T-cell (primary cell): ENCODE data around the gene PSEN2. TPM values are rescaled to one million over a fixed set of nuclear protein-coding genes. Genes with fewer than 3 reads are reported as not detected.
A peak's percentile ranks its signal among the peaks of the same experiment; 100 is the strongest.

ENCODE experiments used
- ATAC-seq, 4 experiments: fragments of 200-7000 bp in 3 of 4; fragments of 150-1000 bp in 1 of 4; cut with Tn5 transposase; replicated peaks in 1 of 4; 1 replicate in 3 of 4; 2 replicates in 1 of 4; pipeline ENCODE4 v1.10.0; 2021; ENCODE audit warnings: moderate library complexity in 3 of 4, mild to moderate bottlenecking in 2 of 4, moderate number of reproducible peaks in 1 of 4
- CTCF ChIA-PET, 2 donors: fragments of 300-600 bp; sonication (Branson Sonifier 250); formaldehyde crosslinking; loops; one replicate each; lab custom pipeline; 2022; ENCODE audit warnings: antibody characterized with exemption in 2 of 2; lab: Charles Lee
- POLR2A ChIA-PET, 2 donors: fragments of 300-600 bp; sonication (Branson Sonifier 250); formaldehyde crosslinking; loops; one replicate each; lab custom pipeline; 2022; ENCODE audit warnings: antibody characterized with exemption in 2 of 2; lab: Charles Lee
- DNase-seq, 35 experiments: peaks; one replicate each; pipeline versions ENCODE4 v3.0.0 to v3.0.0-alpha.2; 2013 to 2023
- H3K27ac ChIP-seq: one replicate; pipeline ENCODE4 v1.5.1; 2013; ENCODE audit warnings: low read length
- H3K27me3 ChIP-seq, 2 experiments: replicated peaks in 1 of 2; 1 replicate in 1 of 2; 2 replicates in 1 of 2; pipeline versions ENCODE4 v1.6.1 to v1.7.0; 2013; ENCODE audit warnings: low read length in 1 of 2, mixed read lengths in 1 of 2; ENCODE audit not compliant: control insufficient read depth in 2 of 2, insufficient read depth in 2 of 2; ENCODE audit errors: extremely low read depth in 1 of 2
- H3K36me3 ChIP-seq, 2 donors: 1 replicate in 1 of 2; 2 replicates in 1 of 2; pipeline versions ENCODE4 v1.6.1 to v1.7.0; 2013; ENCODE audit warnings: low read length in 1 of 2; ENCODE audit not compliant: control insufficient read depth in 2 of 2, insufficient read depth in 1 of 2; ENCODE audit errors: extremely low read depth in 1 of 2
- H3K4me1 ChIP-seq, 2 experiments: 1 replicate in 1 of 2; 2 replicates in 1 of 2; pipeline versions ENCODE4 v1.6.1 to v1.7.0; 2013; ENCODE audit warnings: low read length in 2 of 2, mixed read lengths in 1 of 2; ENCODE audit not compliant: insufficient read depth in 2 of 2, control insufficient read depth in 1 of 2; ENCODE audit errors: extremely low read depth in 1 of 2
- H3K4me3 ChIP-seq, 2 donors: 1 replicate in 1 of 2; 2 replicates in 1 of 2; pipeline versions ENCODE4 v1.5.1 to v1.7.0; 2013; ENCODE audit warnings: mild to moderate bottlenecking in 2 of 2, low read length in 1 of 2, moderate library complexity in 1 of 2; ENCODE audit not compliant: control insufficient read depth in 1 of 2; ENCODE audit errors: extremely low read depth in 1 of 2
- H3K9me3 ChIP-seq: 2 replicates; pipeline ENCODE4 v1.7.0; 2013
- H3K27ac Mint-ChIP-seq, 2 donors: one replicate each; pipeline ENCODE4 v1.8.0; 2020 to 2021; ENCODE audit warnings: mild to moderate bottlenecking in 2 of 2, mixed read lengths in 2 of 2
- H3K27me3 Mint-ChIP-seq, 2 donors: one replicate each; pipeline ENCODE4 v1.8.0; 2021 to 2022; ENCODE audit warnings: mixed read lengths in 2 of 2
- H3K36me3 Mint-ChIP-seq: one replicate; pipeline ENCODE4 v1.8.0; 2021; ENCODE audit warnings: mixed read lengths
- H3K4me1 Mint-ChIP-seq, 3 donors: one replicate each; pipeline ENCODE4 v1.8.0; 2020 to 2022; ENCODE audit warnings: mixed read lengths in 3 of 3, mild to moderate bottlenecking in 1 of 3
- H3K4me3 Mint-ChIP-seq, 3 donors: one replicate each; pipeline ENCODE4 v1.8.0; 2020 to 2022; ENCODE audit warnings: mild to moderate bottlenecking in 3 of 3, mixed read lengths in 3 of 3, moderate library complexity in 3 of 3
- H3K9me3 Mint-ChIP-seq, 3 donors: one replicate each; pipeline ENCODE4 v1.8.0; 2020 to 2022; ENCODE audit warnings: mixed read lengths in 3 of 3
- WGBS: methylation state at CpG from one replicate; pipeline ENCODE4 v1.1.5; 2013; ENCODE audit warnings: missing lambda C conversion rate; ENCODE audit not compliant: insufficient coverage; 5-methylcytosine and 5-hydroxymethylcytosine counted together
- total RNA-seq, 35 experiments: library from RNA in 6 of 35; stranded (reverse) in 6 of 35; fragments of 120-200 nt in 1 of 35; gene quantifications; one replicate each; pipeline versions ENCODE4 v1.2.1 to v1.2.4 and lab custom pipeline; 2013 to 2026

PSEN2 gene
- total RNA-seq, 5 donors from 2014 or later (not counting 1 experiment from before 2014, with no cell fraction given) = 1.9 to 5.6 (median 4.0) TPM

GRCh38 chr1:226939438-226940028, 69.1 kb downstream of the PSEN2 start:
- peak; percentile 34 to 43 (median 40) for ATAC-seq
- Mint-ChIP-seq H3K4me1 (peaks cover 48 to 53% (median 51%) of the 10 kb centered on the region in 3 donors), H3K36me3 (peaks cover 20% of the 10 kb centered on the region), H3K9me3 (peaks cover 11 to 12% (median 11%) of the 10 kb centered on the region in 3 donors), H3K27me3 (no peaks in the 10 kb centered on the region), H3K4me3 (peak overlapping the region; percentile 86 to 91 (median 89)), H3K27ac (peak overlapping the region; percentile 96 to 98)
- DNase-seq = peak in 28 of 35 experiments; percentile 49 to 78 (median 64)
- ChIA-PET POLR2A (interaction anchor here (0.6 to 1.0 kb wide), 4 partner anchors 57 to 200 kb away, joined by 3 to 6 read pairs (median 4); partner anchors contain the start of gene ITPKB (in 1 of the 2)), CTCF (interaction anchor here (0.7 to 1.2 kb wide), 4 partner anchors 27 to 532 kb away, joined by 3 to 9 read pairs (median 4); partner anchors contain the start of gene PARP1 (in 1 of the 2))
- peaks cover 7 to 40% of the 10 kb centered on the region in 2 experiments for H3K4me1 ChIP-seq
- H3K27ac ChIP-seq = peak overlapping the region; percentile 97
- peak overlapping the region; percentile 61 to 89 for H3K4me3 ChIP-seq
- H3K27me3 ChIP-seq = no peaks in the 10 kb centered on the region
- H3K36me3 ChIP-seq = no peaks in the 10 kb centered on the region
- peaks cover 2% of the 10 kb centered on the region for H3K9me3 ChIP-seq
- under 1% methylated on average over 51 of the region's 51 CpGs for WGBS

GRCh38 chr1:226940029-226940805, 69.8 kb downstream of the PSEN2 start, which contains the start of gene COQ8A:
TSS of gene COQ8A (plus strand) at chr1:226940294. CDS start at chr1:226961386, 21,092 bp downstream.
- peaks cover 53 to 60% (median 58%) of the 10 kb centered on the region in 3 donors for H3K4me1 Mint-ChIP-seq
- peaks cover 16% of the 10 kb centered on the region for H3K36me3 Mint-ChIP-seq
- H3K27me3 Mint-ChIP-seq = no peaks in the 10 kb centered on the region
- ChIA-PET POLR2A (interaction anchor here in 1 of 2 donors (0.8 kb wide), 1 partner anchor 22 kb away, joined by 3 read pairs; no protein-coding TSS in a partner anchor), CTCF (interaction anchor here in 1 of 2 donors (0.9 to 1.0 kb wide), 2 partner anchors 201 to 532 kb away, joined by 4 read pairs; partner anchors contain the start of gene PARP1)
- peak within 1 kb of the TSS; percentile 97 for H3K27ac ChIP-seq
- H3K4me3 ChIP-seq = peak within 1 kb of the TSS; percentile 71 to 89
- peak within 1 kb of the TSS; percentile 86 to 91 (median 89) for H3K4me3 Mint-ChIP-seq
- H3K27me3 ChIP-seq = no peaks in the 10 kb centered on the region
- under 1% methylated on average over 67 of the region's 73 CpGs for WGBS
- ATAC-seq (peak; percentile 92 to 93 (median 92)), DNase-seq (peak; percentile 97 to 100 (median 99))
- H3K9me3 ChIP-seq = no peaks in the 10 kb centered on the region
- peak within 1 kb of the TSS; percentile 96 to 98 for H3K27ac Mint-ChIP-seq
- H3K9me3 Mint-ChIP-seq = peaks cover 4 to 5% (median 4%) of the 10 kb centered on the region in 3 donors
- no peaks in the 10 kb centered on the region for H3K36me3 ChIP-seq
- H3K4me1 ChIP-seq = peaks cover 7 to 40% of the 10 kb centered on the region in 2 experiments

- Histone ChIP-seq H3K4me3 (peak overlapping the region; percentile 71 to 79), H3K9me3 (no peaks in the 10 kb centered on the region), H3K27ac (no peak overlapping the region), H3K36me3 (no peaks in the 10 kb centered on the region), H3K27me3 (no peaks in the 10 kb centered on the region), H3K4me1 (peaks cover 7 to 40% of the 10 kb centered on the region in 2 experiments)
- no peaks in the 10 kb centered on the region for H3K27me3 Mint-ChIP-seq
- CTCF ChIA-PET = no interaction called here
- H3K4me3 Mint-ChIP-seq = peak overlapping the region; percentile 86 to 91 (median 89)
- H3K9me3 Mint-ChIP-seq = no peaks in the 10 kb centered on the region
- peak overlapping the region; percentile 82 to 85 for H3K27ac Mint-ChIP-seq
- peaks cover 55 to 65% (median 63%) of the 10 kb centered on the region in 3 donors for H3K4me1 Mint-ChIP-seq
- POLR2A ChIA-PET = interaction anchor here in 1 of 2 donors (0.8 kb wide), 1 partner anchor 22 kb away, joined by 3 read pairs; no protein-coding TSS in a partner anchor
- no peak for ATAC-seq
- H3K36me3 Mint-ChIP-seq = peaks cover 12% of the 10 kb centered on the region
- DNase-seq = no peak
- no CpG with 5 or more reads among the region's 6 CpGs for WGBS
These were observed 70.3 kb downstream of the PSEN2 start for GRCh38 chr1:226940806-226941067.

- ChIA-PET POLR2A (interaction anchor here in 1 of 2 donors (0.6 kb wide), 1 partner anchor 1357 kb away, joined by 3 read pairs; no protein-coding TSS in a partner anchor), CTCF (no interaction called here)
- DNase-seq = no peak
- Mint-ChIP-seq H3K27ac (no peak overlapping the region), H3K9me3 (no peaks in the 10 kb centered on the region), H3K27me3 (no peaks in the 10 kb centered on the region), H3K36me3 (peaks cover 15% of the 10 kb centered on the region), H3K4me1 (peaks cover 70 to 76% (median 75%) of the 10 kb centered on the region in 3 donors), H3K4me3 (peak overlapping the region; percentile 37 to 91 (median 86))
- no CpG with 5 or more reads among the region's 3 CpGs for WGBS
- H3K27me3 ChIP-seq = no peaks in the 10 kb centered on the region
- no peak overlapping the region for H3K27ac ChIP-seq
- ATAC-seq = no peak
- no peaks in the 10 kb centered on the region for H3K9me3 ChIP-seq
- H3K4me3 ChIP-seq = no peak overlapping the region
- no peaks in the 10 kb centered on the region for H3K36me3 ChIP-seq
- H3K4me1 ChIP-seq = peaks cover 7 to 40% of the 10 kb centered on the region in 2 experiments
These were observed 72.0 kb downstream of the PSEN2 start for GRCh38 chr1:226942392-226942791.

GRCh38 chr1:226943156-226943555, 72.7 kb downstream of the PSEN2 start:
- Mint-ChIP-seq H3K4me3 (peak overlapping the region in 1 of 3 donors; percentile 91), H3K4me1 (peaks cover 72 to 79% (median 73%) of the 10 kb centered on the region in 3 donors), H3K27me3 (no peaks in the 10 kb centered on the region), H3K36me3 (peaks cover 16% of the 10 kb centered on the region), H3K9me3 (peaks cover 0 to 2% (median 0%) of the 10 kb centered on the region in 3 donors), H3K27ac (no peak overlapping the region)
- Histone ChIP-seq H3K9me3 (no peaks in the 10 kb centered on the region), H3K27me3 (no peaks in the 10 kb centered on the region), H3K4me3 (no peak overlapping the region), H3K36me3 (no peaks in the 10 kb centered on the region), H3K4me1 (peaks cover 7 to 40% of the 10 kb centered on the region in 2 experiments), H3K27ac (no peak overlapping the region)
- ChIA-PET POLR2A (interaction anchor here in 1 of 2 donors (0.6 kb wide), 1 partner anchor 105 kb away, joined by 6 read pairs; no protein-coding TSS in a partner anchor), CTCF (interaction anchor here in 1 of 2 donors (0.6 kb wide), 1 partner anchor 243 kb away, joined by 6 read pairs; no protein-coding TSS in a partner anchor)
- DNase-seq = no peak
- no peak for ATAC-seq
- 90% methylated on average over 5 of the region's 5 CpGs for WGBS

- no peaks in the 10 kb centered on the region for H3K27me3 ChIP-seq
- CTCF ChIA-PET = interaction anchor here in 1 of 2 donors (0.6 kb wide), 1 partner anchor 243 kb away, joined by 6 read pairs; no protein-coding TSS in a partner anchor
- Mint-ChIP-seq H3K9me3 (peaks cover 0 to 4% (median 0%) of the 10 kb centered on the region in 3 donors), H3K4me1 (peaks cover 71 to 82% (median 73%) of the 10 kb centered on the region in 3 donors), H3K4me3 (no peak overlapping the region), H3K36me3 (peaks cover 22% of the 10 kb centered on the region), H3K27me3 (no peaks in the 10 kb centered on the region), H3K27ac (no peak overlapping the region)
- no peak for DNase-seq
- 89% methylated on average over 2 of the region's 2 CpGs for WGBS
- no peak for ATAC-seq
- POLR2A ChIA-PET = no interaction called here
- H3K4me3 ChIP-seq = no peak overlapping the region
- no peak overlapping the region for H3K27ac ChIP-seq
- H3K36me3 ChIP-seq = no peaks in the 10 kb centered on the region
- peaks cover 5 to 33% of the 10 kb centered on the region in 2 experiments for H3K4me1 ChIP-seq
- H3K9me3 ChIP-seq = no peaks in the 10 kb centered on the region
These were observed 73.5 kb downstream of the PSEN2 start for GRCh38 chr1:226943927-226944326.
